ENCODE results near the gene ZFP42.
"Not testable (repeated sequence)": the region's sequence is repeated elsewhere in the genome, so short reads cannot be mapped to it uniquely, and the experiment has no call there.

Gene ZFP42

GRCh38 chr4:187995322-187996207 lies at the start of gene ZFP42:
Gene ZFP42 (plus strand): TSS chr4:187995771. CDS start chr4:188002808, 7,037 bp downstream.
- DNase-seq (ENCODE audit: low read depth) = no peak

- no peak for DNase-seq (ENCODE audit: low read depth)
These were observed 34.4 kb upstream of the ZFP42 start for GRCh38 chr4:187961171-187961570.

GRCh38 chr4:187961961-187962360 lies 33.6 kb upstream of the ZFP42 start:
- DNase-seq (ENCODE audit: low read depth) = no peak

- no peak for DNase-seq (ENCODE audit: low read depth)
These were observed 32.6 kb upstream of the ZFP42 start for GRCh38 chr4:187962926-187963325.

- no peak for DNase-seq (ENCODE audit: low read depth)
These were observed 29.8 kb upstream of the ZFP42 start for GRCh38 chr4:187965726-187966125.

- DNase-seq (ENCODE audit: low read depth) = no peak
These were observed 23.4 kb upstream of the ZFP42 start for GRCh38 chr4:187972135-187972534.

- DNase-seq (ENCODE audit: low read depth) = no peak
These were observed 11.8 kb upstream of the ZFP42 start for GRCh38 chr4:187983746-187984145.

- no peak for DNase-seq (ENCODE audit: low read depth)
These were observed 2.6 kb upstream of the ZFP42 start for GRCh38 chr4:187992971-187993370.

GRCh38 chr4:187993827-187994226 lies 1.7 kb upstream of the ZFP42 start:
- no peak for DNase-seq (ENCODE audit: low read depth)

- no peak for DNase-seq (ENCODE audit: low read depth)
These were observed 1.1 kb downstream of the ZFP42 start for GRCh38 chr4:187996502-187997177.

GRCh38 chr4:187997991-187998390 lies 2.4 kb downstream of the ZFP42 start:
- not testable (repeated sequence) for DNase-seq (ENCODE audit: low read depth)

- no peak for DNase-seq (ENCODE audit: low read depth)
These were observed 3.9 kb downstream of the ZFP42 start for GRCh38 chr4:187999406-187999932.

- no peak for DNase-seq (ENCODE audit: low read depth)
These were observed 6.8 kb downstream of the ZFP42 start for GRCh38 chr4:188002323-188002722.

DNA sequence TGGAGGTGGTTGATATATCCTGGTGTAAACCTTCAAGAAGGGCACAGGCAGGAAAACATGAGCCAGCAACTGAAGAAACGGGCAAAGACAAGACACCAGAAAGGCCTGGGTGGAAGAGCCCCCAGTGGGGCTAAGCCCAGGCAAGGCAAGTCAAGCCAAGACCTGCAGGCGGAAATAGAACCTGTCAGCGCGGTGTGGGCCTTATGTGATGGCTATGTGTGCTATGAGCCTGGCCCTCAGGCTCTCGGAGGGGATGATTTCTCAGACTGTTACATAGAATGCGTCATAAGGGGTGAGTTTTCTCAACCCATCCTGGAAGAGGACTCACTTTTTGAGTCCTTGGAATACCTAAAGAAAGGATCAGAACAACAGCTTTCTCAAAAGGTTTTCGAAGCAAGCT lies 7.2 kb downstream of the ZFP42 start:
- DNase-seq (ENCODE audit: low read depth) = no peak

DNA sequence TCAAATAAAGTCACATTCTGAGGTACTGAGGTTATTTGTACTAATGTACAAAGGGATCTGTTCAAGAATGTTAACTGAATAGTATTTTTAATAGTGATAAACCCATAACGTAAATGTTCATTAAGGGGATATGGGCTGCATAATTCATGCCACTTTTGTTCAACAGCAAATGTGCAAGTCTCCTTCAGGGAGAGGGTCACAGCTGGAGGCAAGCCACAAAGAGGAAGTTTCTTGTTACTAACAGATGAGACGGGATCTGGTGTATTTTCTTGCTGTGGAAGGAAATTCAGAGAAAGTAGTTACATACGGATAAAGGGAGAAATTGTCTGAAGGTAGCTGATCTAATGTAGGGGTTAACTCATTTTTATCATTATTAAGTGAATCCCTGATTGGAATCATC lies 10.0 kb downstream of the ZFP42 start:
- DNase-seq (ENCODE audit: low read depth) = no peak

- no peak for DNase-seq (ENCODE audit: low read depth)
These were observed 10.8 kb downstream of the ZFP42 start for GRCh38 chr4:188006285-188006848.

DNA sequence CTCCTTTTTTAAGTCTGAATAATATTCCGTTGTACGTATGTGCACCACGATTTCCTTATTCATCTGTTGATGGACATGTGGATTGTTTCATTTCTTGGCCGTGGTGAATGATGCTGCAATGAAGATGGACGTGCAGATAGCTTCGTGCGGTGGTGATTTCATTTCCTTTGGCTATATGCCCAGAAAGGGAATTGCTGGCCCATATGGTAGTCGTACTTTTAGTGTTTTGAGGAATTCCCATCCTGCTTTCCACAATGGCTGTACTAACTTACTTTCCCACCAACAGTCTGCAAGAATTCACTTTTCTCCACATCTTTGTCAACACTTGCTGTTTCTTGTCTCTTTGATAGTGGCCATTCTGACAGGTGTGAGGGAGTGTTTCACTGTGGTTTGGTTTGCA lies 12.8 kb downstream of the ZFP42 start:
- DNase-seq (ENCODE audit: low read depth) = no peak

GRCh38 chr4:188012426-188012945 lies 16.9 kb downstream of the ZFP42 start:
- DNase-seq (ENCODE audit: low read depth) = no peak

- DNase-seq (ENCODE audit: low read depth) = no peak
These were observed 19.7 kb downstream of the ZFP42 start for GRCh38 chr4:188015025-188015940.

DNA sequence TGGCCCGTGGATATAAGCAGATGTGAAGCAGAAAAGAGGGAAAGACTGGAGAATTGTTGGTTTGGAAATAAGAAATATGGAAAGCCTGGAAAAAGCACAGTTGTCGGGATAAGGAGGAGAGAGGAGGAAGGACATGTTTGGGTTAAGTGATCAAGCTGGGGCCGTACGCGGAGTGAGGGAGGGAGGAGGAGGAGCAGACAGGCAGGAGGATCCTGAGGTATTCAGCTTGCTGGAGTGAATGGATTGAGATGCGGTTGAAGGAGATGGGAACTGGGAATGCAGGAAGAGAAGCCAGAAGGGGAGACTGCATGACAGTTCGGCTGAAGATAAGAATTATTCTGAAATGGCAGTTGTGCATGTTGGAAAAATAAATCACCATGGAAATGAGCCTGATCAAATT lies 21.2 kb downstream of the ZFP42 start:
- no peak for DNase-seq (ENCODE audit: low read depth)

DNA sequence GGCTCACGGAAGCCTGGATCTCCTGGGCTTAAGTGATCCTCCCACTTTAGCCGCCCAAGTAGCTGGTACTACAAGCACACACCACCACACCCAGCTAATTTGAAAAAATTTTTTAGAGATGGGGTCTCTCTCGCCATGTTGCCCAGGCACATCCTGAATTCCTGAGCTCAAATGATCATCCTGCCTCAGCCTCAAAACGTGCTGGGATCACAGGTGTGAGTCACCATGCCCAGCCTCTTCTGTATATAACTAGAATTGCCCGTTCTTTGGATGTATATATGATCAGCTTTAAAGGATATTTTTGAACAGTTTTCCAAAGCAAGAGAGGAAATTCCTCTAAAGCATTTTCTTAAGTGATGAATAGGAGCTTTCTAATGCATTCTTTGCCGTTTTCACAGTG lies 22.7 kb downstream of the ZFP42 start:
- DNase-seq (ENCODE audit: low read depth) = no peak
